GM12878 (cell line): ENCODE data around the gene PCDHA4. TPM values are rescaled to one million over a fixed set of nuclear protein-coding genes. Genes with fewer than 3 reads are reported as not detected.

Source experiments
- ATAC-seq: fragments of 200-7000 bp; cut with Tn5 transposase; 3 replicates; pipeline ENCODE4 v1.9.1; 2020; ENCODE audit warnings: mild to moderate bottlenecking, moderate library complexity
- BruUV-seq: library from RNA; stranded (reverse); fragments of 400-500 nt; replicated peaks from 2 replicates; lab custom pipeline; 2021; lab: Mats Ljungman, UMichigan
- CTCF ChIA-PET: fragments of 300-600 bp; sonication (Branson Sonifier 250); formaldehyde crosslinking; extraction: SDS; loops from one replicate; lab custom pipeline; 2021; ENCODE audit warnings: inconsistent platforms; lab: Yijun Ruan, JAX
- POLR2A ChIA-PET: fragments of 350-600 bp; formaldehyde crosslinking; extraction: SDS; loops from one replicate; lab custom pipeline; 2021; ENCODE audit warnings: inconsistent platforms; lab: Charles Lee
- RAD21 ChIA-PET: fragments of 300-600 bp; sonication (Branson Sonifier 250); formaldehyde crosslinking; loops from one replicate; lab custom pipeline; 2023; ENCODE audit warnings: antibody characterized with exemption; ENCODE audit not compliant: unreplicated experiment; lab: Charles Lee
- SMC1A ChIA-PET: fragments of 300-600 bp; sonication (Branson Sonifier 250); formaldehyde crosslinking; loops from one replicate; lab custom pipeline; 2023; ENCODE audit not compliant: unreplicated experiment, uncharacterized antibody; lab: Charles Lee
- DNase-seq: peaks from one replicate; pipeline ENCODE4 v3.0.0-alpha.2; 2011; ENCODE audit warnings: low read depth, low spot score
- FAIRE-seq: peaks from 3 replicates; lab custom pipeline; 2011; peaks lifted over from hg19 to GRCh38; lab: Jason Lieb, UNC
- H2AFZ ChIP-seq: 2 replicates; pipeline ENCODE4 v1.6.0; 2011; ENCODE audit warnings: low read depth, low read length, control low read depth; ENCODE audit not compliant: control insufficient read depth
- H3K27ac ChIP-seq: 2 replicates; pipeline ENCODE4 v1.5.1; 2011; ENCODE audit warnings: control low read depth; ENCODE audit not compliant: control insufficient read depth, insufficient read depth
- H3K27me3 ChIP-seq, 2 experiments: replicated peaks in 1 of 2; 2 replicates each; pipeline versions ENCODE4 v1.6.0 to v1.6.1; 2011; ENCODE audit warnings: low read length in 1 of 2; ENCODE audit not compliant: control insufficient read depth in 2 of 2, insufficient read depth in 2 of 2
- H3K36me3 ChIP-seq, 2 experiments: 2 replicates each; pipeline ENCODE4 v1.5.1; 2011; ENCODE audit warnings: low read length in 1 of 2; ENCODE audit not compliant: control insufficient read depth in 2 of 2, insufficient read depth in 2 of 2
- H3K4me1 ChIP-seq: 2 replicates; pipeline ENCODE4 v1.6.1; 2011; ENCODE audit warnings: mild to moderate bottlenecking, low read length, moderate library complexity, mixed read lengths; ENCODE audit not compliant: control insufficient read depth, insufficient read depth
- H3K4me2 ChIP-seq: 2 replicates; pipeline ENCODE4 v1.6.0; 2011; ENCODE audit warnings: control low read depth; ENCODE audit not compliant: control insufficient read depth, insufficient read depth
- H3K4me3 ChIP-seq: fragments of 200-600 bp; sonication (generic); 2 replicates; pipeline ENCODE4 v1.5.1; 2016
- H3K79me2 ChIP-seq: 2 replicates; pipeline ENCODE4 v1.6.0; 2011; ENCODE audit warnings: low read length; ENCODE audit not compliant: control insufficient read depth, insufficient read depth
- H3K9ac ChIP-seq: 2 replicates; pipeline ENCODE4 v1.8.0; 2011; ENCODE audit warnings: low read length, control low read depth, mixed read lengths; ENCODE audit not compliant: control insufficient read depth, insufficient read depth
- H3K9me3 ChIP-seq: replicated peaks from 3 replicates; pipeline ENCODE4 v1.5.1; 2011; ENCODE audit warnings: mild to moderate bottlenecking, low read length; ENCODE audit not compliant: control insufficient read depth, insufficient read depth
- H4K20me1 ChIP-seq: 2 replicates; pipeline ENCODE4 v1.6.0; 2011; ENCODE audit not compliant: control insufficient read depth, insufficient read depth
- BCL11A ChIP-seq: IDR thresholded peaks from 2 replicates; pipeline ENCODE4 v1.6.1; 2011; ENCODE audit warnings: low read depth, low read length
- BRCA1 ChIP-seq: IDR thresholded peaks from 2 replicates; pipeline ENCODE4 v1.6.1; 2011; ENCODE audit warnings: low read depth, low read length, improper control_type of control experiment
- CHD2 ChIP-seq: IDR thresholded peaks from 2 replicates; pipeline ENCODE4 v1.6.1; 2011; ENCODE audit warnings: low read depth, low read length, improper control_type of control experiment, borderline replicate concordance
- GABPA ChIP-seq: IDR thresholded peaks from 2 replicates; pipeline ENCODE4 v1.6.1; 2014; ENCODE audit warnings: antibody characterized with exemption, low read depth, mild to moderate bottlenecking, inconsistent platforms
- HDGF ChIP-seq: fragments of 450-650 bp; IDR thresholded peaks from 2 replicates; pipeline ENCODE4 v1.6.1; 2016; ENCODE audit warnings: antibody characterized with exemption
- JUNB ChIP-seq: IDR thresholded peaks from 2 replicates; pipeline ENCODE4 v1.6.1; 2016; ENCODE audit warnings: antibody characterized with exemption, mild to moderate bottlenecking
- NBN ChIP-seq: fragments of 450-650 bp; IDR thresholded peaks from 2 replicates; pipeline ENCODE4 v1.6.1; 2016
- POU2F2 ChIP-seq: IDR thresholded peaks from 3 replicates; pipeline ENCODE4 v1.6.1; 2011; ENCODE audit warnings: low read depth, mild to moderate bottlenecking, low read length, borderline replicate concordance
- PRDM15 ChIP-seq: fragments of 450-650 bp; formaldehyde crosslinking; IDR thresholded peaks from 2 replicates; pipeline ENCODE4 v1.4.0; 2020; ENCODE audit warnings: mild to moderate bottlenecking, moderate library complexity
- RAD51 ChIP-seq: fragments of 450-650 bp; IDR thresholded peaks from 2 replicates; pipeline ENCODE4 v1.6.1; 2016; ENCODE audit warnings: moderate library complexity, mild to moderate bottlenecking, inconsistent platforms
- RFX5 ChIP-seq: IDR thresholded peaks from 2 replicates; pipeline ENCODE4 v1.6.1; 2011; ENCODE audit warnings: low read depth, low read length, improper control_type of control experiment
- SKIL ChIP-seq: fragments of 450-650 bp; IDR thresholded peaks from 2 replicates; pipeline ENCODE4 v1.6.1; 2017; ENCODE audit warnings: mild to moderate bottlenecking, low read depth, inconsistent platforms; ENCODE audit not compliant: poor library complexity, severe bottlenecking
- SMAD5 ChIP-seq: IDR thresholded peaks from 2 replicates; pipeline ENCODE4 v1.6.1; 2016; ENCODE audit warnings: antibody characterized with exemption, low read depth
- SRF ChIP-seq, 2 experiments: IDR thresholded peaks; 2 replicates each; pipeline ENCODE4 v1.6.1; 2011; ENCODE audit warnings: low read depth in 2 of 2, low read length in 2 of 2, mild to moderate bottlenecking in 1 of 2, moderate library complexity in 1 of 2
- ZBTB11 ChIP-seq: fragments of 450-650 bp; formaldehyde crosslinking; IDR thresholded peaks from 2 replicates; pipeline ENCODE4 v1.5.0; 2022; ENCODE audit warnings: mild to moderate bottlenecking, missing genetic modification characterization
- WGBS: methylation state at CpG from one replicate; pipeline ENCODE4 v1.1.6; 2016; ENCODE audit warnings: low lambda C conversion rate; ENCODE audit not compliant: insufficient replicate concordance, insufficient coverage; ENCODE audit errors: missing lambda C conversion rate; 5-methylcytosine and 5-hydroxymethylcytosine counted together
- in situ Hi-C: fragments of 300-500 bp; cut with MboI; formaldehyde crosslinking; loops from 9 replicates; pipeline ENCODE4 v1.14.3; 2018; ENCODE audit warnings: mixed read lengths
- intact Hi-C: fragments of 100-400 bp; cut with micrococcal nuclease; formaldehyde crosslinking; loops from one replicate; pipeline ENCODE4 v1.14.2; 2022; ENCODE audit not compliant: unreplicated experiment
- polyA plus RNA-seq, 11 experiments: library from polyadenylated mRNA; depleted of rRNA in 4 of 11; unstranded in 6 of 11; stranded (reverse) in 5 of 11; fragments of >200 nt; fragmentation: Nextera tagmentation in 4 of 11; fragmentation: Illumina TruSeq in 1 of 11; extraction: Ambion mirVana in 4 of 11; extraction: Trizol in 1 of 11; gene quantifications; 1 replicate in 1 of 11; 2 replicates in 10 of 11; pipeline versions ENCODE4 v1.2.1 to v1.2.3, GENCODE V29; 2011 to 2016; ENCODE audit warnings: inconsistent platforms in 2 of 11, missing spikeins in 2 of 11, low read depth in 1 of 11
- total RNA-seq, 4 experiments: library from RNA; depleted of rRNA in 3 of 4; stranded (reverse); fragments of >200 nt in 3 of 4; fragmentation: Illumina TruSeq in 1 of 4; extraction: Trizol in 1 of 4; gene quantifications; 2 replicates each; pipeline versions ENCODE4 v1.2.1 to v1.2.3, GENCODE V29; 2013 to 2021

The PCDHA4 gene
- total and polyA plus RNA-seq, 10 of the 15 experiments (the other 5 are each of a cell fraction or from before 2014, with no cell fraction given) = not detected

- POLR2A ChIA-PET = no interaction called here
- no TSS peak for BruUV-seq
- CTCF ChIA-PET = interaction anchor here (0.5 to 1.2 kb wide), 2 partner anchors 9 to 31 kb away, joined by 3 to 4 read pairs; partner anchors contain the start of gene PCDHA2
- FAIRE-seq = no peak
- no peaks in the 10 kb centered on the region for H3K36me3 ChIP-seq
- SMC1A ChIA-PET = no interaction called here
- in situ Hi-C loops = no loop called here
- H3K9me3 ChIP-seq = peaks cover 6% of the 10 kb centered on the region; the same call in 2 of the 3 replicates
- H3K4me1 ChIP-seq = no peaks in the 10 kb centered on the region
- TF ChIP-seq JUNB (no peak), RAD51 (no peak), GABPA (no peak), HDGF (no peak), SRF (IDR thresholded peaks at IDR 0.05; ENCODE audit: low read depth in 2 of 2, low read length in 2 of 2) (no peak), PRDM15 (CRISPR knock-in tag) (no peak), POU2F2 (no peak), SKIL (no peak), CHD2 (no peak), NBN (no peak), RFX5 (no peak), BCL11A (no peak), ZBTB11 (CRISPR knock-in tag) (no peak), SMAD5 (no peak), BRCA1 (no peak)
- 56% methylated on average over 29 of the region's 29 CpGs for WGBS
- no peaks in the 10 kb centered on the region for H3K79me2 ChIP-seq
- no peak within 1 kb of the TSS for H3K27ac ChIP-seq
- no peak within 1 kb of the TSS for H3K4me2 ChIP-seq
- H3K27me3 ChIP-seq = no peaks in the 10 kb centered on the region
- no peaks in the 10 kb centered on the region for H4K20me1 ChIP-seq
- intact Hi-C loops = no loop called here
- no peak within 1 kb of the TSS for H3K4me3 ChIP-seq
- RAD21 ChIA-PET = no interaction called here
- no peak for DNase-seq
- H2AFZ ChIP-seq = no peak within 1 kb of the TSS
- no peak for ATAC-seq
- H3K9ac ChIP-seq = no peak within 1 kb of the TSS
Measured at GRCh38 chr5:140785905-140786686, 20.8 kb upstream of the PCDHA4 start, which contains the start of gene PCDHA1. PCDHA1 (plus strand) TSS chr5:140786140.
